IMR-90 (cell line): ENCODE measurements around the gene FMOD. TPM values are rescaled to one million over a fixed set of nuclear protein-coding genes. Genes with fewer than 3 reads are reported as not detected.

Experiments
- ATAC-seq: fragments of 200-7000 bp; cut with Tn5 transposase; 2 replicates; pipeline ENCODE4 v1.9.1; 2020; ENCODE audit warnings: low read depth, mild to moderate bottlenecking, moderate library complexity
- Bru-seq: library from RNA; stranded (reverse); fragments of 400-500 nt; gene quantifications from one replicate; lab custom pipeline; 2021; lab: Mats Ljungman, UMichigan
- BruChase-seq, 2 experiments: library from RNA; stranded (reverse); fragments of 400-500 nt; gene quantifications; one replicate each; lab custom pipeline; 2021; lab: Mats Ljungman, UMichigan
- BruUV-seq: library from RNA; stranded (reverse); fragments of 400-500 nt; replicated peaks from 2 replicates; lab custom pipeline; 2021; lab: Mats Ljungman, UMichigan
- CTCF ChIA-PET: fragments of 300-600 bp; formaldehyde crosslinking; extraction: SDS; loops from one replicate; lab custom pipeline; 2021; ENCODE audit warnings: antibody characterized with exemption; lab: Yijun Ruan, JAX
- POLR2A ChIA-PET: fragments of 300-600 bp; sonication (Branson Sonifier 250); formaldehyde crosslinking; loops from one replicate; lab custom pipeline; 2022; ENCODE audit warnings: antibody characterized with exemption; ENCODE audit not compliant: unreplicated experiment; lab: Charles Lee
- DNase-seq: peaks from one replicate; pipeline ENCODE4 v3.0.0; 2013
- H2AFZ ChIP-seq: replicated peaks from 2 replicates; pipeline ENCODE3; 2013; ENCODE audit warnings: low read length, mild to moderate bottlenecking; ENCODE audit not compliant: poor library complexity
- H2AK5ac ChIP-seq: 2 replicates; pipeline ENCODE4 v1.6.1; 2013; ENCODE audit warnings: low read depth, low read length, inconsistent platforms
- H2AK9ac ChIP-seq: replicated peaks from 2 replicates; pipeline ENCODE3; 2013; ENCODE audit warnings: mild to moderate bottlenecking, low read depth, low read length, moderate library complexity; ENCODE audit not compliant: poor library complexity
- H2BK120ac ChIP-seq: 2 replicates; pipeline ENCODE4 v1.6.1; 2013; ENCODE audit warnings: low read depth, low read length, inconsistent platforms
- H2BK15ac ChIP-seq: 3 replicates; pipeline ENCODE4 v1.6.1; 2013; ENCODE audit warnings: low read depth, low read length, inconsistent platforms
- H2BK20ac ChIP-seq: 2 replicates; pipeline ENCODE4 v1.6.1; 2013; ENCODE audit warnings: low read depth, mild to moderate bottlenecking, inconsistent platforms, low read length, moderate library complexity
- H2BK5ac ChIP-seq: 2 replicates; pipeline ENCODE4 v1.6.1; 2013; ENCODE audit warnings: mild to moderate bottlenecking, low read depth, low read length, inconsistent platforms; ENCODE audit not compliant: poor library complexity, severe bottlenecking
- H3K14ac ChIP-seq: replicated peaks from 2 replicates; pipeline ENCODE4 v1.6.1; 2013; ENCODE audit warnings: low read depth, low read length, inconsistent platforms
- H3K18ac ChIP-seq: 2 replicates; pipeline ENCODE4 v1.6.1; 2013; ENCODE audit warnings: low read depth, low read length, control low read depth
- H3K23ac ChIP-seq: 2 replicates; pipeline ENCODE4 v1.6.1; 2013; ENCODE audit warnings: low read depth, low read length, inconsistent platforms
- H3K27ac ChIP-seq: 2 replicates; pipeline ENCODE4 v1.5.1; 2013; ENCODE audit warnings: mild to moderate bottlenecking, control low read depth, low read length; ENCODE audit not compliant: insufficient read depth
- H3K27me3 ChIP-seq: 2 replicates; pipeline ENCODE4 v1.6.1; 2013; ENCODE audit warnings: low read length; ENCODE audit not compliant: control insufficient read depth, insufficient read depth
- H3K36me3 ChIP-seq: 2 replicates; pipeline ENCODE4 v1.6.1; 2013; ENCODE audit warnings: low read length, mixed read lengths; ENCODE audit not compliant: control insufficient read depth, insufficient read depth
- H3K4ac ChIP-seq: 2 replicates; pipeline ENCODE4 v1.6.1; 2013; ENCODE audit warnings: low read depth, low read length, inconsistent platforms
- H3K4me1 ChIP-seq: 2 replicates; pipeline ENCODE4 v1.6.1; 2013; ENCODE audit warnings: low read length, mixed read lengths; ENCODE audit not compliant: control insufficient read depth, insufficient read depth
- H3K4me2 ChIP-seq: 2 replicates; pipeline ENCODE4 v1.6.1; 2013; ENCODE audit warnings: low read depth, mild to moderate bottlenecking, control low read depth, low read length, moderate library complexity
- H3K4me3 ChIP-seq: 2 replicates; pipeline ENCODE4 v1.5.1; 2013; ENCODE audit warnings: low read depth, mild to moderate bottlenecking, control low read depth, low read length, moderate library complexity; ENCODE audit not compliant: insufficient read depth
- H3K56ac ChIP-seq: 2 replicates; pipeline ENCODE4 v1.6.1; 2013; ENCODE audit warnings: low read length, inconsistent platforms; ENCODE audit not compliant: insufficient read depth; ENCODE audit errors: extremely low read depth
- H3K79me1 ChIP-seq, 2 experiments: 2 replicates each; pipeline ENCODE4 v1.6.1; 2013; ENCODE audit warnings: low read length in 2 of 2, inconsistent platforms in 1 of 2, low read depth in 1 of 2
- H3K9ac ChIP-seq: 2 replicates; pipeline ENCODE4 v1.6.1; 2013; ENCODE audit warnings: low read depth, low read length, control low read depth
- H3K9me1 ChIP-seq: 2 replicates; pipeline ENCODE4 v1.6.1; 2013; ENCODE audit warnings: low read length, inconsistent platforms; ENCODE audit not compliant: insufficient read depth
- H3K9me3 ChIP-seq: 2 replicates; pipeline ENCODE4 v1.6.1; 2013; ENCODE audit warnings: low read length; ENCODE audit not compliant: control insufficient read depth, insufficient read depth
- H4K20me1 ChIP-seq: 2 replicates; pipeline ENCODE4 v1.6.1; 2013; ENCODE audit warnings: low read length, inconsistent platforms; ENCODE audit not compliant: insufficient read depth
- H4K5ac ChIP-seq: 2 replicates; pipeline ENCODE4 v1.6.1; 2013; ENCODE audit warnings: mild to moderate bottlenecking, low read depth, low read length, control low read depth
- H4K8ac ChIP-seq, 2 experiments: 2 replicates each; pipeline ENCODE4 v1.6.1; 2013; ENCODE audit warnings: low read depth in 2 of 2, low read length in 2 of 2, control low read depth in 1 of 2, inconsistent platforms in 1 of 2
- H4K91ac ChIP-seq: 2 replicates; pipeline ENCODE4 v1.6.1; 2013; ENCODE audit warnings: low read depth, low read length, inconsistent platforms; ENCODE audit not compliant: insufficient read depth
- CHD1 ChIP-seq: IDR thresholded peaks from 2 replicates; pipeline ENCODE4 v1.6.1; 2012; ENCODE audit warnings: low read depth, low read length, improper control_type of control experiment
- RCOR1 ChIP-seq: IDR thresholded peaks from 2 replicates; pipeline ENCODE4 v1.6.1; 2012; ENCODE audit warnings: mild to moderate bottlenecking, low read length, improper control_type of control experiment; ENCODE audit not compliant: insufficient replicate concordance
- WGBS, 2 experiments: methylation state at CpG; one replicate each; pipeline versions ENCODE4 v1.1.5 to v1.1.7; 2013; ENCODE audit warnings: missing lambda C conversion rate in 2 of 2; ENCODE audit not compliant: insufficient read length in 1 of 2; ENCODE audit errors: extremely low coverage in 2 of 2; 5-methylcytosine and 5-hydroxymethylcytosine counted together
- dilution Hi-C: fragments of 300-500 bp; cut with HindIII; formaldehyde crosslinking; loops from one replicate; pipeline ENCODE4 v1.14.3; 2018; ENCODE audit warnings: low sequenced_read_pairs; ENCODE audit not compliant: unreplicated experiment
- in situ Hi-C: fragments of 300-500 bp; cut with MboI; formaldehyde crosslinking; loops from 3 replicates; pipeline ENCODE4 v1.14.3; 2019; ENCODE audit warnings: low sequenced_read_pairs, inconsistent platforms, mixed read lengths
- intact Hi-C: fragments of 100-400 bp; cut with micrococcal nuclease; formaldehyde crosslinking; loops from 2 replicates; pipeline ENCODE4 v1.10.0; 2022
- long read RNA-seq: library from polyadenylated mRNA; unstranded; transcript quantifications from one replicate; pipeline ENCODE4 v2.0.0, GENCODE V29; 2021; ENCODE audit not compliant: unreplicated experiment
- polyA plus RNA-seq, 3 experiments: library from polyadenylated mRNA; depleted of rRNA; stranded (reverse); fragments of >200 nt; gene quantifications; 2 replicates each; pipeline ENCODE4 v1.2.3, GENCODE V29; 2012; ENCODE audit warnings: low replicate concordance in 1 of 3
- total RNA-seq: library from RNA; depleted of rRNA; stranded (reverse); fragments of >200 nt; gene quantifications from 2 replicates; pipeline ENCODE4 v1.2.3, GENCODE V29; 2012; rRNA removed

FMOD gene
- total RNA-seq (0.18 and 0.28 TPM in 2 replicates), polyA plus RNA-seq (2012; rRNA removed) (2.4 and 2.7 TPM in 2 replicates), Bru-seq, nascent RNA (percentile 30 among the genes with signal in this experiment), BruChase-seq, experiment 1, labeled RNA remaining after a 6-hour chase (percentile 43 among the genes with signal in this experiment), BruChase-seq, experiment 2, labeled RNA remaining after a 2-hour chase (percentile 20 among the genes with signal in this experiment)
- 0.64 and 2.9 TPM in 2 replicates for polyA plus RNA-seq (2012; cell fraction: cytosol; rRNA removed)
- polyA plus RNA-seq (2012; cell fraction: nucleus; rRNA removed; ENCODE audit: low replicate concordance) = 1.0 and 1.8 TPM in 2 replicates
- long read RNA-seq, partial matches to known transcripts = 12 of 17 reads
- long read RNA-seq, other reads (novel, unspliced or antisense) = 1 of 17 reads

GRCh38 chr1:203351037-203351625 is at the start of gene FMOD:
FMOD (minus strand) TSS chr1:203351122; CDS start chr1:203348270, 2,852 bp downstream.
- no peak within 1 kb of the TSS; the same call in 1 of the 2 replicates for H3K4me3 ChIP-seq
- 0 out of 2 replicates have a peak within 1 kb of the TSS, but pooled peaks have one; percentile 30 for H2BK120ac ChIP-seq
- peak within 1 kb of the TSS; percentile 0 for H2AFZ ChIP-seq
- no CpG with 5 or more reads among the region's 17 CpGs for WGBS, 2 experiments
- H3K9ac ChIP-seq = peak within 1 kb of the TSS; percentile 24; the same call in 1 of the 2 replicates
- no peak within 1 kb of the TSS for H3K56ac ChIP-seq
- in situ Hi-C loops (no loop called here), intact Hi-C loops (no loop called here), dilution Hi-C loops (no loop called here)
- ChIA-PET CTCF (interaction anchor here (0.6 to 1.7 kb wide), 3 partner anchors 9 to 89 kb away, joined by 3 to 6 read pairs (median 6); no protein-coding TSS in a partner anchor), POLR2A (interaction anchor here (0.6 kb wide), 1 partner anchor 381 kb away, joined by 16 read pairs; no protein-coding TSS in a partner anchor)
- H2AK9ac ChIP-seq = no peak within 1 kb of the TSS
- no peak within 1 kb of the TSS for H3K27ac ChIP-seq
- H2AK5ac ChIP-seq = peak within 1 kb of the TSS; percentile 56; the same call in 1 of the 2 replicates
- peak within 1 kb of the TSS; percentile 48; the same call in 1 of the 2 replicates for H3K4ac ChIP-seq
- H3K4me2 ChIP-seq = peak within 1 kb of the TSS; percentile 7; the same call in 1 of the 2 replicates
- peak within 1 kb of the TSS; percentile 10 for H3K14ac ChIP-seq
- no peaks in the 10 kb centered on the region for H4K20me1 ChIP-seq
- H2BK20ac ChIP-seq = no peak within 1 kb of the TSS
- H2BK15ac ChIP-seq = peak within 1 kb of the TSS; percentile 70; the same call in 1 of the 3 replicates
- H3K4me1 ChIP-seq = peaks cover 6% of the 10 kb centered on the region
- DNase-seq (peak; percentile 46), ATAC-seq (peak; percentile 42)
- peaks cover 19% of the 10 kb centered on the region for H3K9me1 ChIP-seq
- peaks cover 29% of the 10 kb centered on the region for H3K27me3 ChIP-seq
- TF ChIP-seq RCOR1 (no peak), CHD1 (no peak)
- peak within 1 kb of the TSS in 1 of 2 experiments; percentile 36; a peak in 1 of 4 replicates for H4K8ac ChIP-seq
- H3K9me3 ChIP-seq = no peaks in the 10 kb centered on the region
- H2BK5ac ChIP-seq = no peak within 1 kb of the TSS
- no peak within 1 kb of the TSS; the same call in 1 of the 2 replicates for H4K91ac ChIP-seq
- H3K79me1 ChIP-seq = no peaks in the 10 kb centered on the region
- H4K5ac ChIP-seq = no peak within 1 kb of the TSS; the same call in 1 of the 2 replicates
- 0 out of 2 replicates have a peak within 1 kb of the TSS, but pooled peaks have one; percentile 40 for H3K23ac ChIP-seq
- no peaks in the 10 kb centered on the region for H3K36me3 ChIP-seq
- no peak within 1 kb of the TSS; the same call in 1 of the 2 replicates for H3K18ac ChIP-seq
- no TSS peak for BruUV-seq
